Activated T-cell treated with anti-CD3 and anti-CD28 coated beads, Interleukin-2, amount 50 U/mL, for 48 hours (primary cell): ENCODE data around the gene KRTAP2-4.
"Not testable (repeated sequence)": the region's sequence is repeated elsewhere in the genome, so short reads cannot be mapped to it uniquely, and the experiment has no call there.

Experiments used
- DNase-seq, 2 experiments: peaks; one replicate each; pipeline ENCODE4 v3.0.0-alpha.2; 2020

The KRTAP2-4 gene

GRCh38 chr17:41034346-41034935, 31.2 kb downstream of the KRTAP2-4 start, which contains the start of gene KRTAP1-3:
KRTAP1-3 (minus strand) TSS chr17:41034874; CDS start chr17:41034821, 53 bp downstream.
- not testable (repeated sequence) for DNase-seq

GRCh38 chr17:41029633-41030245, 35.9 kb downstream of the KRTAP2-4 start, which contains the start of gene KRTAP1-4:
KRTAP1-4 (minus strand) TSS chr17:41030195; CDS start chr17:41030078, 117 bp downstream.
- DNase-seq, result no peak

- no peak for DNase-seq
These were observed 38.8 kb downstream of the KRTAP2-4 start, which contains the start of gene KRTAP1-5 for GRCh38 chr17:41026715-41027471. KRTAP1-5 (minus strand) TSS chr17:41027208; CDS start chr17:41027155, 53 bp downstream.

- DNase-seq, result no peak
These were observed 41.0 kb downstream of the KRTAP2-4 start for GRCh38 chr17:41024697-41025096.

GRCh38 chr17:41020336-41020735, 45.3 kb downstream of the KRTAP2-4 start:
- DNase-seq, result no peak

- no peak for DNase-seq
These were observed 46.3 kb downstream of the KRTAP2-4 start for GRCh38 chr17:41019415-41019814.

GRCh38 chr17:41018541-41018940, 47.1 kb downstream of the KRTAP2-4 start:
- no peak for DNase-seq

GRCh38 chr17:41016578-41017215, 49.0 kb downstream of the KRTAP2-4 start:
- no peak for DNase-seq

- DNase-seq, result no peak
These were observed 50.2 kb downstream of the KRTAP2-4 start for GRCh38 chr17:41015454-41015853.
